NCI-H1105 (cell line): ENCODE data around the gene IPO9.

ENCODE experiments used
- DNase-seq: peaks from one replicate; lab custom pipeline; 2025; lab: John Stamatoyannopoulos, UW

IPO9 gene

GRCh38 chr1:201905234-201905890, 76.4 kb downstream of the IPO9 start:
- DNase-seq: no peak

GRCh38 chr1:201906336-201906735, 77.4 kb downstream of the IPO9 start:
- DNase-seq: no peak

GRCh38 chr1:201907621-201908020, 78.7 kb downstream of the IPO9 start:
- no peak for DNase-seq

GRCh38 chr1:201911826-201912571, 83.0 kb downstream of the IPO9 start:
- DNase-seq: no peak

GRCh38 chr1:201912832-201913231, 83.9 kb downstream of the IPO9 start:
- no peak for DNase-seq

- no peak for DNase-seq
These were observed 85.7 kb downstream of the IPO9 start for GRCh38 chr1:201914456-201915235.

- DNase-seq: peak; percentile 50
These were observed 87.8 kb downstream of the IPO9 start for GRCh38 chr1:201916649-201917249.

GRCh38 chr1:201917362-201918033, 88.5 kb downstream of the IPO9 start:
- no peak for DNase-seq

- no peak for DNase-seq
These were observed 89.4 kb downstream of the IPO9 start for GRCh38 chr1:201918343-201918742.

GRCh38 chr1:201921952-201922558, 93.1 kb downstream of the IPO9 start:
- no peak for DNase-seq

- no peak for DNase-seq
These were observed 96.3 kb downstream of the IPO9 start for GRCh38 chr1:201925301-201925567.

- no peak for DNase-seq
These were observed 97.2 kb downstream of the IPO9 start for GRCh38 chr1:201925981-201926645.

- DNase-seq: no peak
These were observed 99.3 kb downstream of the IPO9 start for GRCh38 chr1:201928266-201928665.

- no peak for DNase-seq
These were observed 101.2 kb downstream of the IPO9 start for GRCh38 chr1:201930137-201930536.

GRCh38 chr1:201930803-201931202, 101.8 kb downstream of the IPO9 start:
- no peak for DNase-seq
